Activated CD8-positive, alpha-beta memory T cell treated with anti-CD3 and anti-CD28 coated beads, Interleukin-2, amount 50 U/mL, for 24 hours (primary cell): ENCODE measurements around the gene PCIF1.

ENCODE experiments used
- DNase-seq: peaks from one replicate; pipeline ENCODE4 v3.0.0-alpha.2; 2020; ENCODE audit errors: extremely low read depth

The PCIF1 gene

DNA sequence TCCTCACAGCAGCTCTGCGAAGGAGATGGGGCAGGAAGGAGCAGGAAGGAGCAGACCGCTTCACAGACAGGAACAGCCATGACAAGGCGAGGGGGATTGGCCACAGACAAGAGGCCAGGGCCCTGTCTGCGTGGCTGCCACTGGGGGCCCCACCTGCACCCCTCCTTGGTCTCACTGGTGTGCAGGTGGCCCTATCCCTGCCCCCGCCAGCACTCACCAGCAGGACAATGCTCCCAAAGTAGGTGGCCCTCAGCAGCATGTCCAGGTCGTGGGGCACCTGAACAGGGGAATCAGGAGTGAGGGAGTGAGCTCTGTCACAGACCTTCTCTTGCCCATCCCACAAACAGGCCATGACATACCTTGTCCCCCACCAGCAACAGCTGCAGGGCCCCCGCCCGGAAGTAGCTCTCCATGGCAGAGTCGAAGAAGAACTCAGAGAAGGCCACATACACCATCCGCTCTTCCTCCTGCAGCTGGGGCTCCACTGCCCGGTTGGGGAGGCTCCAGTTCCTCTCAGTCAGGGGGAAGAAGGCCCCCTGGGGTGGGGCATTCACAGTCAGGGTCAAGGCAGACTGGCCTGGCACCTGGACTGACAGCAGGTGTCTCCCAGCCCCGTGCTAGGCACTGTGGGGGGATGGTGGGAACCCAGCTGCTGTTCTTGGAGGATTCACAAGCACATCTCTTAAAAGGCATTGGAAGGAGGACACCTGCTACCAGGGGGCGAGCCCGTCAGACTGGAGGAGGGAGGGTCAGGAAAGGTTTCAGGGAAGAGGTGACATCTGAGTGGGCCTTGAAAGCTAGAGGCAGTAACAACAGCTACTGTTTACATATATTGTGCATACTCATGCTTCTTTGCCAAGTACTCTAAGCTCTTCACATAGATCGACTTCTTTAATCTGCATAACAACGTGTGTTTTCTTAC is 29.6 kb upstream of the PCIF1 start:
- no peak for DNase-seq

DNA sequence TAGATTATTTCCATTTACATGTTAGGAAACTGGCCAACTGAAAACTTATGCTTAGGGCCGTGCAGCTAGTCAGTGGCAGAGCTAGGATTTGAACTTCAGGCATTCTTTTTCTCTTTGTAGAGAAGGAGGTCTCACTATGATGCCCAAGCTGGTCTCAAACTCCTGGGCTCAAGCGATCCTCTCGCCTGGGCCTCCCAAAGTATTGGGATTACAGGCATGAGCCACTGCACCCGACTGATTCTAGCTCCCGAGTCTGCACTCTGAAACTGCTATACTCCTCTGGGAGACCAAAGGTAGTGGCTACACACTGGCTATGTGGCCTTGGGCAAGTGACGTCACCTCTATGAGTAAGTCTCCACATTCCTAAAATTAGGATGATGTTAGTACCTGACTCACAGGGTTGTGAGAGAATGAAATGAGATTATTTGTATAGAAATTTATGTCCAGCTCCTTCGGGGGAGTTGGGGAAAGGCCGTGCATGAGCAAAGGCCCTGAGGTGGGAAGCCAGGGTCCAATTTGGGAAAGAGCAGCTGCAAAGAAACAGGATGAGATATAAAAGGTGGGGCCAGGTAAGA is 28.9 kb upstream of the PCIF1 start:
- DNase-seq = no peak

DNA sequence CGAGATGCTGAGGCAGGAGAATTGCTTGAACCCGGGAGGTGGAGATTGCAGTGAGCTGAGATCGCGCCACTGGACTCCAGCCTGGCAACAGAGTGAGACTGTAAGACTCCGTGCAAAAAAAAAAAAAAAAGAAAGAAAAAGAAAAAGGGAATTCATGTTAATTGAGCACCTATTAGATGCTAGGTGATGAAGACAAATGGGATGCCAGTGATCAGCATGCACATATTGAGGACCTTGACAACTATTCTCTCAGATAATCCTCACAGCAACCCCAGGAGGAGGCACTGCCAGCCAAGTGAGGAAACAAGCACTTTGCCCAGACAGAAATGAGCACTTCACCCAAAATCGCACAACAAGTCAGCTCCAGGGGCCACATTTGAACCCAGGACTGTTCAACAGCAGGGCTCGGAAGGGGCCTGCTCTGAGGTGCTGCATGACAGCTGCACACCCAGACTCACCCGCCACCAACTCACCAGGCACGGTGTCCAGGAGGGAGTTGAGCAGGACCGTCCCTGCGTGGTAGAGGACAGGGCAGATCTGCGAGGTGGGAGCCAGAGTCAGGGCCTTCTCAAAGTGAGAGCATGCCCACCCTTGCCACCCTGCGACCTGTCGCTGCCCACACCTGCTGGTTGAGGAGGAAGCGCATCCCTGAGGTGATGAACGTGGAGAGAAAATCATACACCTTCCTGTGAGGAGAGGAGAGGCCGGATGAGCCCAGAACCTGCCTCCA is 27.1 kb upstream of the PCIF1 start:
- DNase-seq = no peak

DNA sequence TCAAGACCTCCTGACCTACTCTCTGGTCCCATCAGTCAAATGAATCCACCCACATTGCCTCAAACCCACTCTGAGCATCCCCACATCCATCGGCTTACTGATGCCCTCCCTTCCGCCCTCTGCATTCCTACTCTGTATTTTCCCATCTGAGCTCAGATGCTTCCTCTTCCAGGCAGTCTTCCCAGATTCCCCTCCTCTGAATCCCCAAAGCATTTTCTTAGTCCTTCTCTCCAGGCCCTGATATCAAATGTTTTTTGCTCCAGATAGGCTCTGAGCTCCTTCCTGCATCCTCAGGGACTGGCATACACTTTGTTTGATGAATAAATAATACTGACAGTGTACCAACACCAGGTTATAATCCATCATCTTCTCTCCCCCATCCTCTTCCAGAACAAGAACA is 26.4 kb upstream of the PCIF1 start:
- no peak for DNase-seq

DNA sequence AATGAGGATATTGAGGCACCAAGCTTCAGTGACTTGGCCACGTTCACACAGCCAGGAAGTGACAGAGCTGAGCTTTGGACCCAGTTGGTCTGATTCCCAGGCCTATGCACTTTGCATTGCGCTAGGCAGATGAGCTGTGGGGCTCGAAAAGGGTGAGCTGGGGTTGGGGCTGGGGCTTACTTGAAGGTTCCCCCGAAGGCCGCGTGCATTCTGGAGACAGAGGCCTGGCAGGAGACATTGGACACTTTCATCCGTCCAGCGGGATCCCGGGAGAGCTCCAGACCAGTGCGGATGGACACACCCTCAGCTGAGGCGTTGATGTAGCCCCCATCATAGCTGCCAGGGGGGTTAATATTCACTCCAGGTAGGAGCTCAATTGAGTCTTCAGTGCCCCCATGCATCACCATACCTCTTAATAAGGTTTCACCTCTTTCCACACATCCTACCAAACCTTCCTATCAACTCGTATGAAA is 25.1 kb upstream of the PCIF1 start:
- no peak for DNase-seq

DNA sequence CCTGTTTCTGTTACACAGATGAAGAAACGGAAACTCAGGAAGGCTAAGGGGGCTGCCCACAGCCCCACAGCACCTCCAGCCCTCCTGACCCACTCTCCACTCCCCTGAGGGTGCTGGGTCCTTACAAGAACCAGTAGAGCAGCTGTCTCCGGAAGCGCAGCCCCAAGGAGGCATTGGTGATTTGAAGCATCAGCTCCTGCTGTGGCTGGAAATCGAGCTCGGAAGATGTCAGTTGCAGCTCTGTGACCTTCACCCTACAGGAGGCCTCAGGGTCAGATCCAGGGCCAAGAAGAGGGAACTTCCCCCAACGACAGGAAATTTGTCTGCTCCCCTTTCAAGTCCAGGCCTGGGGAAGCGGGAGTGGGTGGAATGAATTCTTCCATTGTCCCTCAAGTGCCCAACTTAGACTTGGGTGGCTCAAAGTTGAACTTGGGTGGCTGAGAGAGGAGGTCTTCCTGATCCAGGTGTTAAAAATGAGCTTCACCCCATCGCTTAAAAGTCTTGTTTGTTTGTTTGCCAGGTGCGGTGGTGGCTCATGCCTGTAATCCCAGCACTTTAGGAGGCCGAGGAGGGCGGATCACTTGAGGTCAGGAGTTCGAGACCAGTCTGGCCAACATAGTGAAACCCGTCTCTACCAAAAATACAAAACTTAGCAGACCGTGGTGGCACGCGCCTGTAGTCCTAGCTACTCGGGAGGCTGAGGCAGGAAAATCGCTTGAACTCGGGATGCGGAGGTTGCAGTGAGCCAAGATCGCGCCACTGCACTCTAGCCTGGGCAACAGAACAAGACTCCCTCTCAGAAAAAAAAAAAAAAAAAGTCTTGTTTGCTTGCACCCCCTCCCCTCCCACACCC is 24.4 kb upstream of the PCIF1 start:
- DNase-seq = no peak

DNA sequence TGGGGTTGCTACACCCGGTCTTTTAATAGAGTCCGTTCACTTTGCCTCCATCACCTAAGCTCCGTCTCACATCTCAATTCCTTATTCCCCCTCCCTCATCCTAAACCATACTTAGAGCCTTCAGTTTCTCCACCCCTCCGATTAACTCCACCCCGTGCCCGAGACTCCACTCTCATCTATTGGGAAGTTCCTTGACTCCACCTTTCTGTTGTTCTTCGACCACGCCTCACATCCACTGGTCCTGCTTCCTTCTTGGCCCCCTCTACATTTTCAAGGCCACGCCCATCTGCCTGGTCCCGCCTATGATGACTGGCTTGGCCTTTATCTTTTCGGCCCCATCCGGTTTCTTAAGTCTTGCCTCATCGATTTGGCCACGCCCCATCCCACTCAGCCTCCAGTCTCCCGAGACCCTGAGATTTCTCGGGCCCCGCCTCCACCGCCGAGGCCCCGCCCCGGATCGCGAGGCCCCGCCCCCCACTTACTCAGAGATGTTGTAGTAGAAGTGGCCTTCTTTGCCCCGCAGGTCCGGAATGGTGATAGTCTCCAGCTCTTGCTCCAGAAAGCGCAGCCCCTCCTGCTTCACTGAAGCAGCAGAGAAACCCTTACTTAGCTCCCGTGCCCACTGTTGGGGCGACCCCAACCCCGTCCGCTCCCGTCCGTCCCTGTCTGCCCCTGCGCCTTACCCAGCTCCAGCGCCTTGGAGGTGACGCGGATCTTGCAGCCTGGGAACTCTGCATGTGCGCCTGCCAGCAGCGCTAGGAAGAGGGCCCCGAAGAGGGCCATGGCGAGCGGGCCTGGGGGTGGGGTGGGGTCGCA is 23.6 kb upstream of the PCIF1 start:
- peak; percentile 88 for DNase-seq

DNA sequence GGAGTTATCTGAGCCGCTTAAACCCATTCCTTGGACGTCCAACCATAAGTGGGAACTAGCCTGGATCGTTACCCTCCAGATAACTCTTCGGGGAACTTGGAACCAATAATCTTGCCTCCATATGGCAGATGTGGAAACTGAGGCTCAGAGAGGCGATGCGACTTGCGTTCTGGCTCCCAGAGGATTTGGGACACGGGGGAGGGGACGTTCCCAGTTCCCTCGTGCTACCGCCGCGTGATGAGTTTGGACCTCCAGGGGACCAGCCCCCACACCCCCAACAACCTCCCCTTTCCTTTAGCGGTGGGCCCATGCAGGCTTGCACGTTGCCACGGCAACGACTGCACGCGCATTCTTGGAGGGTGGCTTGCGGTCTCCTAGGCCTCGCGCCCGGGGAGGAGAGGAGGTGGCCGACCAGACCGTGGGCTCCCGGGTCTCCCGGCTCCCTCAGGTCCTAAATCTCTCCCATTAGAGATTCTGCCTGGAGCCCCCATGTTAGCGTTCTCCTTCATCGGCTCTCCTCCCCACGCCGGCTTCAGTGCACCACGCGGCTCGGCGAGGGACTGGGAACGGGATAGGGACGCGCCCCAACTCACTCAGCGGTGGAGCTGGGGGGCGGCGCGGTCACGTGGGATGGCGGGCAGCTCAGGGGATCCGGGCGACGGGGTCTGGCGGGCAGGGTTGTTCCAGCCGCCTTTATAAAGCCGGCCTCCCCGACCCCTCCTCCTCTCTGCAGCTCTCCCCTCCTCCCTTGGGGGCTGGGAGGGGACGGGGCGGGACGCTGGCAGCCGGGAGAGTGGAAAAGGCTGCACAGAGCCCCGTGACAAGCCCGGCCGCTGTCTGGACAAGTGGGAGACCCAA is 22.8 kb upstream of the PCIF1 start, which contains the start of gene PLTP:
Gene PLTP, minus strand, starts transcription at position 670 of the 858 bp plus-strand sequence. CDS start 703 bp downstream, outside the sequence.
- no peak for DNase-seq

DNA sequence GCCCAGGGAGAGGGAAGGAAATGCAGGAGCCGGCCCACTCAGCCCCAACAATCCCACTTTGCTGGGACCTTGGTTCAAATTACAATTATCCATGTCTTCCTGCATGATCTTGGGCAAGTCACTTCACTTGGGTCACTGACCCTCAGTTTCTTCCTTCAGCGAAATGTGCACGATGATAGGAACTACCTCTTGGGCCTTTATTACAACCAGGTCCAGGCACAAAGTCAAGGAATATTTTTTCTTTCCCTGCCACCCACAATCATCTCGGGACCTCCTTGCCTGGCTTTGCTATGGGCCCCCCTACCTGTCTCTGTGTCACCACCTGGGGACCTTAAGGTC is 22.2 kb upstream of the PCIF1 start:
- DNase-seq = no peak

DNA sequence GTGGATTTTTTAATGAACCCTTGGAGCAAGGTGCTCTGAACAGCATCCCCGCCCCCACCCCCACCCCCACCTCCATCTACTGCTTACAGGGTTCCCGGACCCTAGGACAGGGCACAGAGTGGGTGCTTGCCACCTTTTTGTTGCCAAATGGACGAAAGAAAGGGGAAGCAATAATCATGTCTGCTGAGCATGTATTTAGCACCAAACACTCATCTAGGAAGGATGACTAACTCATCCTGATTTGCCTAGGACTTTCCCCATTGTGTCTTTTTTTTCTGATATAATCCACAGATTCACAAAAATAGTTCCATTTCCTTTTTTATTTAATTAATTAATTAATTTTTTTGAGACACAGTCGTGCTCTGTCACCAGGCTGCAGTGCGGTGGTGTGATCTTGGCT is 21.4 kb upstream of the PCIF1 start:
- no peak for DNase-seq

DNA sequence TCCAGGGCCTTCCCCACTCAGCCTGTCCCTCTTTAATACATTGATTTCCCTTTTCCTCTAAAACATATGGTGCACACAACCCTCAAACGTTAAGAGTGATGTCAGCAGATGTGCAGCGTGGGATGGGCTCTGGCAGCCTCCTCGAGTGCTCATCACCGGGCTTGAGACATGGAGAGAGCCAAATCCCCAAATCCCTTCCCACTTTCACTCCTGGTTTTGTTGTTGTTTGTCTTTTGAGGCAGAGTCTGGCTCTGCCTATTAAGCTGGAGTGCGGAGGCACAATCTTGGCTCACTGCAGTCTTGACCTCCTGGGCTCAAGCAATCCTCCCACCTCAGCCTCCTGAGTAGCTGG is 16.7 kb upstream of the PCIF1 start:
- no peak for DNase-seq

DNA sequence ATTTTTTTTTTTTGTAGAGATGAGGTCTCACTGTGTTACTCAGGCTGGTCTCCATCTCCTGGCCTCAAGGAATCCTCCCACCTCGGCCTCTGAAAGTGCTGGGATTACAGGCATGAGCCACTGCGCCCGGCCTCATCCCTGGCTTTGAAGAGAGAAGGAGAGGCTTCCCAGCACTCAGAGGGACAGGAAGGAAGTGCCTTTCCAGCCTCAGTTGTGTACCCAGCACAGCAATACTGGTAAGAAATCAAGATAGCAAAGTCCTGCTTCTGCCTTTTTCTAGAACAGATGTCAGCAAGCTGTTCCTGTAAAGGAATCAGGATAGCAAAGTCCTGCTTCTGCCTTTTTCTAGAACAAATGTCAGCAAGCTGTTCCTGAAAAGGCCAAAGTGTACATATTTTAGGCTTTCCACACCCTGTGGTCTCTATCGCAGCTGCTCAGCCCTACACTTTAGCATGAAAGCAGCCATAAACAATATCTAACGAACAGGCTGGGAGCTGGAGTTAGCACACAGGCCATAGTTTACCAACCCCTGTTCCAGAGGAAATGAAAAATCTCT is 16.2 kb upstream of the PCIF1 start:
- no peak for DNase-seq

DNA sequence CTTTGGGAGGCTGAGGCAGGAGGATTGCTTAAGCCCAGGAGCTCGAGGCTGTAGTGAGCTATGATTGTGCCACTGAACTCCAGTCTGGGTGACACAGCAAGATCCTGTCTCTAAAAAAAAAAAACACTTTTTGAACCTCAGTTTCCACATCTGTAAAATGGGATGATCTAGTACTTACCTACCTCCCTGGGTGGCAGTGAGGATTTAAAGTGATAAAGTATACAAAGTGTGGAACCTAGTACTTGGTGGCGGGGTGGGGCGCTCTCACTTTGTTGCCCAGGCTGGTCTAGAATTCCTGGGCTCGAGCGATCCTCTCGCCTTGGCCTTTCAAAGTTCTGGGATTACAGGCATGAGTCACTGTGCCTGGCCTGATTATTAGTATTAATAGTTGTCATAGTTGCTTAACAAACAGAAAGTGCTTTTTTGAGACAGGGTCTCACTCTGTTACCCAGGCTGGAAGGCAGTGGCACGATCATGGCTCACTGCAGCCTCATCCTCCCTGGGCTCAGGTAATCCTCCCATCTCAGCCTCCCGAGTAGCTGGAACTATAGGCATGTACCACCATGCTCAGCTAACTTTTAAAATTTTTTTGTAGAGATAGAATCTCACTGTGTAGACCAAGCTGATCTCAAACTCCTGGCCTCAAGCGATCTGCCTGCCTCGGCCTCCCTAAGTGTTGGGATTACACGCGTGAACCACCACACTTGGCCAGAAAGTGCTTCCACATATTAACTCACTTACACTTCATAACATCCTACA is 15.5 kb upstream of the PCIF1 start:
- DNase-seq = no peak

DNA sequence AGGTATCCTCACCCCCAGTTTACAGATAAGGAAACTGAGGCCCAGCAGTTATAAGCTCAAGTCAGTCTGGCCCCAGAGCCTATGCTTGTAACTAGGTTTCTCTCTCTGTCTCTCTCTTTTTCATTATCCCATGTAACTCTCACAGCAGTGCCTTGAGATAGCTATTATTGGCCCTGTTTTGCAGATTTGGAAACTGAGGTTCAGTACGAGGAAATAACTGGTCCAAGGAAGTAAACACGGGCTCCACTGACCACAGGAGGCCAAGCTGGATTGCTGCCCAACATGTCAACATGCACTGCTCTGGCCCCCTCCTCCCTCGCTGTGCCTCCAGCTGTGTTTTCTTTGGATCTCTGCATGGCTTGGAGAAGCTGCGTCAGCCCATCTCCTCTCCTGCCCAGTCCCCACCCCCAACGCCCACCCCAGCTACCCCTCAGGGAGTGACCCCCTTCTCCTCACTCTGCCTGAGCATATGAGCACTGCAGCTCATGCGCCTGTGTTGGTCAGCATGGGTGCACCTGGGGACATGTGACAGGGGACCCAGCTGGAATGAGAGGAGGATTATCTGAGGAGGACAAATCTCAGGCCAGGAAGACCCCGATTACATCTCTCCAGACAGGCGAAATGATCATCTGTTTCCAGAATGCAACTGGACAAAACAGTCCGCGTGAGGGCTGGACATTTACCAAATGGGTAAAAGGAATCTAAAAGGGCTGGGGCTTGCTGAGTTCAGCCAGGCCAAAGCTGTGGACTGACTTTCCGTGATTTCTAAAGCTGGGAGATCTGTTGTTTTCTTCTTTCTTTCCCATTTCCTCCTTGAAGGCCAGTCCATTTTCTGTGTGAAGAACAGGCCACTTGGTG is 14.7 kb upstream of the PCIF1 start:
- no peak for DNase-seq

DNA sequence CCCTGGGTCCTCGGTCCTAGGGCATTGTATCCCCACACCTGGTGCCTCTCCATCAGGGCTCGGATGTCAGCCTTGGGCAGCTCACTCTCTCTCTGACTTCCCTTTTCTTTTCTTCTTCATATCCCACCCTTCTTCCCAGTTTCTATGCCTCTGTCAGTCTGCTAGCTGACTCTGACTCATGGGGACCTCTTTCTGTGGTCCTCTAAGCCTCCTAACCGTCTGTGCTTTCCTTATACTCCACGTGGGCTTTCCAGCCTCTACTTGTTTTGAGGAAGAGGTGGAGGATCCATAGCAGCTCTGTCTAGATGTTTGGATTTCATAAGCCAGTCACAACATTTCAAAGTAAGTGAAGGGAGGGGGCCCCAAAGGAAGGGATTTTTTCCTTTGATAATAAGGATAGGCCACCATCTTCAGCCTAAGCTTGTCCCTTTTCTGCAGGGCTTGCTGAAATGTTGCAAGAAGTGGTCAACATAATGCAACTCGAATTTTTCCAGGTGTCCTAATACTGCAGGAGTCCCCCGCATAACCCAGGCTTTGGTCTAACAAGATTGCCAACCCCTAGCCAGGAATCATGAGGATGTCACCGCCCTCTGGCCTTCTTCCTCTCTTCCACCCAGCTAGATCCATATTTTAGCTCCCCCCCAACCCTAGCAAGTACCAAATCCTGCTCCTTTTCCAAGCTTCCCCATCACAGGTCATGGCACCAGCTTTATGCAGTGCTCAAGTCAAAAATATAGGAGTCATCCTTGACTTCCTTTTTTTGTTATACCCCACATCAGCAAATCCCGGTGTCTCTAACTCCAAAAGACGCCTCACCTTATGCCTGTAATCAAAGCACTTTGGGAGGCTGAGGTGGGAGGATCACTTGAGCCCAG is 13.8 kb upstream of the PCIF1 start:
- DNase-seq = no peak

DNA sequence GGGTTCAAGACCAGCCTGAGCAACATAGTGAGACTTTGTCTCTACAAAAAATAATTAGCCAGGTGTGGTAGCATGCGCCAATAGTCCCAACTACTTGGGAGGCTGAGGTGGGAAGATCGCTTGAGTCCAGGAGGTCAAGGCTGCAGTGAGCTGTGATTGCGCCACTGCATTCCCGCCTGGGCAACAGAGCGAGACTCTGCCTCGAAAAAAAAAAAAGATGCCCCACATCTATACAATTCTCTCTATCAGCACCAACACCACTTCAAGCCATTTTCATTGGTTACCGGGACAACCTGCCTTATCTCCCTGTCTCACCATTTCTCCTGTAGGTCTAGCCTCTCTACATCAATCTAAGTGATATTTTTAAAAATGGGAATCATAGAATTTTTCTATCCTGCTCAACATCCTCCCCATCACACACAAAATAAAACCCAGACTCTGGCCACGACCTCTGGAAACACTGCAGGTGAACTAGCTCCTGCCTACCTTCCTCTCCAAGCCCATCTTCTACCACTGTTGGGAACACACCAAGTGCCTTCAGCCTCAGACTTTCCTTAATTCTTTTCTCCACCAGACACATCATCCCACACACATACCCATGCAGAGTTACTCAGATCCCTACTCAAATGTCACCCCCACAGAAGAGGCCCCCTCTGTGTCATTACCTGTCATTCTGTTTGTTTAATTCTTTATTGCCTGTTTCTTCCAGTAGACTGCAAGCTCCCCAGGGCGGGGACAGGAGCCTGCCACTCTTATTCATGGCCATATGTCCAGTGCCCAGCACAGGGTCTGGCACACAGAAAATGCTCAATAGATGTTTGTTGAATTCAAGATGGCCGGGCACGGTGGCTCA is 12.9 kb upstream of the PCIF1 start:
- no peak for DNase-seq
